ENCODE data around the gene SORCS1.

GRCh38 chr10:107064075-107064474 lies 100.4 kb downstream of the SORCS1 start:
- TF ChIP-seq, protein P1, sequence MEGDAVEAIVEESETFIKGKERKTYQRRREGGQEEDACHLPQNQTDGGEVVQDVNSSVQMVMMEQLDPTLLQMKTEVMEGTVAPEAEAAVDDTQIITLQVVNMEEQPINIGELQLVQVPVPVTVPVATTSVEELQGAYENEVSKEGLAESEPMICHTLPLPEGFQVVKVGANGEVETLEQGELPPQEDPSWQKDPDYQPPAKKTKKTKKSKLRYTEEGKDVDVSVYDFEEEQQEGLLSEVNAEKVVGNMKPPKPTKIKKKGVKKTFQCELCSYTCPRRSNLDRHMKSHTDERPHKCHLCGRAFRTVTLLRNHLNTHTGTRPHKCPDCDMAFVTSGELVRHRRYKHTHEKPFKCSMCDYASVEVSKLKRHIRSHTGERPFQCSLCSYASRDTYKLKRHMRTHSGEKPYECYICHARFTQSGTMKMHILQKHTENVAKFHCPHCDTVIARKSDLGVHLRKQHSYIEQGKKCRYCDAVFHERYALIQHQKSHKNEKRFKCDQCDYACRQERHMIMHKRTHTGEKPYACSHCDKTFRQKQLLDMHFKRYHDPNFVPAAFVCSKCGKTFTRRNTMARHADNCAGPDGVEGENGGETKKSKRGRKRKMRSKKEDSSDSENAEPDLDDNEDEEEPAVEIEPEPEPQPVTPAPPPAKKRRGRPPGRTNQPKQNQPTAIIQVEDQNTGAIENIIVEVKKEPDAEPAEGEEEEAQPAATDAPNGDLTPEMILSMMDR (IDR thresholded peaks at IDR 0.05; ENCODE audit: insufficient read depth, low read length, poor library complexity, severe bottlenecking): no peak
- TF ChIP-seq EZH2phosphoT487 (conservative IDR thresholded peaks at IDR 0.05; ENCODE audit: low read length): no peak
